GM19043 (cell line): ENCODE data around the gene PANK2.
"Not testable (repeated sequence)": the region's sequence is repeated elsewhere in the genome, so short reads cannot be mapped to it uniquely, and the experiment has no call there.

Experiments used
- ATAC-seq: cut with Tn5 transposase; IDR thresholded peaks from one replicate; pipeline ENCODE4 v1.9.1; 2021; ENCODE audit warnings: low read depth; ENCODE audit not compliant: unreplicated experiment

The PANK2 gene

DNA sequence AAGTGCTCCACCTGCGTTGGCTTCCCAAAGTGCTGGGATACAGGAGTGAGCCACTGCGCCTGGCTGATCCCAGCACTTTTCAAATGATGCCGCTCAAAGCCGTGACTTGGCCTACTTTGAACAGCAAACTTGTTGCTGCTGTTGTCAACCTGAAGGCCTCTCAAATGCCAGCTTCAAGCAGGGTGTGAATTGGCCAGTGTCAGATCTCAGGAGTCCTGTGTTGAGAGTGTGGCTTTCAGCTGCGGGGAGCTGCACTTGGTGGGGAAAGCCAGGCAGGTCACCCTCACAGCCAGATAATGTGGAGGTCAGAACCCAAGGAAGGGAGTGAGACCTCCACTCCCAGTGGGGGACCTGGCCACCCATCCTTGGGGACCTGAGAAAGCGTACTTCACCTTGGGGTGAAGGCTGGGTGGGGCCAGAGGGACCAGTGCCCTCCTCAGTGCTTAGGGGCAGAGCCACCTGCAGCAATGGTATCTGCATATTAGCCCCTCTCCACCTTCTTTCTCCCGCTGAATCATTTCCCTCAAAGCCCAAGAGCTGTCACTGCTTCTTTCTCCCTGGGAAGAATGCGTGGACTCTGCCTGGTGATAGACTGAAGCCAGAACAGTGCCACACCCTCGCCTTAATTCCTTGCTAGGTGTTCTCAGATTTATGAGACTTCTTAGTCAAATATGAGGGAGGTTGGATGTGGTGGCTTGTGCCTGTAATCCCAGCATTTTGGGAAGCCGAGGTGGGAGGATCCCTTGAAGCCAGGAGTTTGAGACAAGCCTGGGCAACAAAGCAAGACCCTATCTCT, 19.1 kb upstream of the PANK2 start:
- no peak for ATAC-seq

DNA sequence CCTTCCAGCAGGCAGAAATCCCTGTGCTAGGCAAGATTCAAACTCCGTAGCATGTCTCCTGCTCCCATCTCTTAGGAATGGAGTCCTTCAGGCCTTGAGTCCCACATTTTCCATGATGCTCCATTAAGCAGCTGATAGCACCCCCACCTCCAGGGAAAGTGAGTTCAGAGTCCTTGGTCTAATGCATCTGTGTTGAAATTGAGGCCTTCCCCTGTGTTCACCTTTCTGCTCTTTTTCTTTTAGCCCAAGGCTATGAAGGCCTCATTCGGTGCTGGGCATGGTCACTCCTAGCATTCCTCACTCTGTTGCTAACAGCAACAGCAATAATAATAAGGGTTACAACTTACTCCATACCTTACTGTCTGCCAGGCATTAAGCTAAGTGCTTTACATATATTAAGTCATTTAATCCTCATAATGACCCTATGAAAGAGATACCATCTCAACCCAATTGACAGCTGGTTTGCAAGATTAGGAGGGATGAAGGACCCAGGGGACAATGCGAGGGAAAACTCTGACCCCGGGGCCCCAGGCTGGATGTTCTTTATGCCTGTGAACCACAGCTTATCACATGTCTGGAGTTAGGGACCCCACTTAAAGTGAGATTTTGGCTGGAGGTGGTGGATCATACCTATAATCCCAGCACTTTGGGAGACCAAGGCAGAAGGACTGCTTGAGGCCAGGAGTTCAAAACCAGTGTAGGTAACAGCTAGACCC, 17.5 kb upstream of the PANK2 start:
- ATAC-seq = no peak

DNA sequence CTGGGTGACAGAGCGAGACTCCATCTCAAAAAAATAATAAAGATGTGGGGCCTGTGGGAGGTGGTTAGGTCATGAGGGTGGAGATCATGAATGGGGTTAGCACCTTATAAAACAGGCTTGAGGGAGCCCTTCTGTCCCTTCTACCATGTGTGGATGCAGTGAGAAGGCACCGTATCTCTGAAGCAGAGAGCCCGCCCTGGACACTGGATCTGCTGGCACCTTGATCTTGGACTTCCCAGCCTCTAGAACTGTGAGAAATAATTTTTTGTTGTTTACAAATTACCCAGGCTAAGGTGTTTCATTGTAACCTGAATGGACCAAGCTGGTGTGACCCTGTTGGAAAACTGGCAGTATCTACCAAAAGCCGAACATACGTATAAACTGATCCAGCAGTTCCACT, 15.7 kb upstream of the PANK2 start:
- no peak for ATAC-seq

DNA sequence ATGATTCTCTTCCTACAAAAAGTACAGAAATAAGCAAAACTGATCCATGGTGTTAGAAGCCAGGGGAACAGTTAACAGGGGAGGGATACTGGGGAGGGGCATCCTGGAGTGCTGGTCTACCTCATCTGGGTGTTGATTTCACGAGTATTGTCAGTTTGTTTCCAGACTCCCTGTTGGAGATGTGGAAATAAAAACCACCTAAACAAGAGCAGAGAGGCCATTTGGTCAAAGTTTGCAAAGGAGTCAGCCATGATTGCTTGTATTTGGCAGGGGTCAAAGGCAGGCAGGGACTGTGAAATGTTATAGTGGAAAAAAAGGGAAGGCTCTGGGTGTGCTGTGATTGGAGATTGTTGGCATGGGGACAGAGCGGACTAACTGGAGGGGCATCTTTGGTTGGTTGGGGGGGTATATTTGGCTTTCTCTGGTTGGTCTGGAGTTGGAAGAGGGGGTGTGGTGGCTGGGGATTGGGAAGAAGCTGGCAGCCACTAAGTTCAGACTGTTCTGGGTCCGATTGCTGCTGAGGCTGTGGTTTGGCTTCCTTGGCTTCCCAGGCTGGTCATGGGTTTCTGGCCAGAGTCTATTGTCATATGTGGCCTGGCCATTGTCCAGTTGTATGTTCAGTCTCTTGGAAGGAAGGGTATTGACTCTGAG, 14.9 kb upstream of the PANK2 start:
- no peak for ATAC-seq

DNA sequence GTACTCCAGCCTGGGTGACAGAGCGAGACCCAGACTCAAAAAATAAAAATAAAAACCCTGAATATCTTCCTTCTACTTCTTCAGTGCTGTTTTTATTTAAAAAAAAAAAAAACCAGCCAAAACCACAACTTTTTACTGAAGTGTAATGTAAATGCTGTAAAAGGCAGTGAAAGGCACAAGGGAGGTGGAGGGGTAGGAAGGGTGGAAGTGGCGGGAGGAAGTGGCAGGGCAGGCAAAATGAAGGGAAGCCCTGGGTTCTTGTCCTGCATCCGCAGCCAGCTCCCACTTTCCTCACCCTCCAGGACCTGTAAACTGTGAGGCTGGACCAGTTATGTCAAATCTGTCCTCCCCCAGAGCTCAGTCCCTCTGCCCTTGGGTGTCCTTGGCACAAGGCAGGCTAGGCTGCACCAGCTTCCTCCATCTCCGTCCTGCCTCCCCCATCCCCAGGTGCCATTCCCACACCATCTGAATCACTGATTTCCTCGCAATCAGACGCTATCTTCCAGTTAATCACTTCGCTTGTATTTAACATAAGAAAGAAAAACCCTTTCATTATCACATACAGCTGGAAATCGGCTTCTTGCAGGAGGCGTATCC, 13.7 kb upstream of the PANK2 start:
- ATAC-seq = no peak

DNA sequence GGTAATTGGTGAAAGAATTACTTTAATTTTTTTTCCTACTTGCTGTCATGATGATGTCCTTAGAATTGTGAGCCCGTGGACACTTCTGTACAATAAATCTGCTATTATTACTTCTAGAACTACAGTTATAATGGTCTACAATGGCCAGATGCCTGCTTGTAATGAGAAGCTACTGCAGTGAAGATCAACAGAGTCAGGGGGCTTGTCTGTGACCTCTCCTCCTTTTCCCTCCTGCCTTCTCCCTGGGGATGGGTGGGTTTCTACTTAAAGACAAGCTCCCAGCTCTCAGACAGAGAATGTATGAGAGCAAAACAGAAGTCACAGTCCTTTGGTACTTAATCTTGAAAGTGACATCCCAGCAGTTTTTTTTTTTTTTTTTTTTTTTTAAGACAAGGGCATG, 13.2 kb upstream of the PANK2 start:
- no peak for ATAC-seq

GRCh38 chr20:3876676-3877075, 12.5 kb upstream of the PANK2 start:
- ATAC-seq = no peak

GRCh38 chr20:3878921-3879274, 10.3 kb upstream of the PANK2 start:
- ATAC-seq = not testable (repeated sequence)

- ATAC-seq = no peak
Measured at GRCh38 chr20:3885715-3886114, 3.5 kb upstream of the PANK2 start.

DNA sequence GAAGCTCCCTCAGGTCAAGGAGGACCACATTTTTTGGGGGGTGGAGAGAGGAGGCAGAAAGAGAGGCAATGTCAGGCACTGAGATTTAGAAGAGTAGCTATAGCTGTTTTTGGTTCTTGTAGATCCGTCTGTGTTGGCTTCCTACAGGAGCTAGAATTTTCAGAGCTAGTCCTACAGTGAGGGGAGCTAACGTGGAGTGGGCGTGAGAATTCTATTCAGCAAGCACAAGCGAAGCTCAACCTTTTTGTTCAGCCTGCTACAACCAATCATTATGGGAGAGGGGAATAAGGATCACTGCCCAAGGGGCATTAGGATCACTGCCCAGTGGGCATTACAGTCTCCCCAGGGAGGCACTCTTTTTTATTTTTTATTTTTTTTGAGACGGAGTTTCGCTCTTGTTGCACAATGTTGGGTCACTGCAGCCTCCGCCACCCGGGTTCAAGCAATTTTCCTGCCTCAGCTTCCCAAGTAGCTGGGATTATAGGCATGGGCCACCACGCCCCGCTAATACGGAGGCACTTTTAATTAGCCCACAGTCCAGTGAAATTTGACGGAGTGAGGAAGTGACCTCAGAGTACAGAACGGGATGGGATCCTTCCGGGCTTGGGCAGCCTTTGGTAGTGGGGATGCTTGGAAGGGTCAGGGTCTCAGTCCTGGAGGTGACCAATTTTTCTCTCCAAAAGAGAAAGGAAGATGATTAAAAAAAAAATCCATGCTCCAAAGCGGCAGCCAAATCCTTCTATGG, 1.1 kb upstream of the PANK2 start:
- no peak for ATAC-seq

GRCh38 chr20:3889489-3890397, 556 bp downstream of the PANK2 start:
- ATAC-seq = no peak

GRCh38 chr20:3890398-3890751, 1.2 kb downstream of the PANK2 start:
- no peak for ATAC-seq

GRCh38 chr20:3890999-3891929, 2.1 kb downstream of the PANK2 start:
- no peak for ATAC-seq

GRCh38 chr20:3894796-3895195, 5.6 kb downstream of the PANK2 start:
- ATAC-seq = no peak

GRCh38 chr20:3896302-3896701, 7.1 kb downstream of the PANK2 start:
- ATAC-seq = no peak

- ATAC-seq = no peak
Measured at GRCh38 chr20:3896853-3897583, 7.8 kb downstream of the PANK2 start.

GRCh38 chr20:3898181-3898580, 9.0 kb downstream of the PANK2 start:
- ATAC-seq = not testable (repeated sequence)

DNA sequence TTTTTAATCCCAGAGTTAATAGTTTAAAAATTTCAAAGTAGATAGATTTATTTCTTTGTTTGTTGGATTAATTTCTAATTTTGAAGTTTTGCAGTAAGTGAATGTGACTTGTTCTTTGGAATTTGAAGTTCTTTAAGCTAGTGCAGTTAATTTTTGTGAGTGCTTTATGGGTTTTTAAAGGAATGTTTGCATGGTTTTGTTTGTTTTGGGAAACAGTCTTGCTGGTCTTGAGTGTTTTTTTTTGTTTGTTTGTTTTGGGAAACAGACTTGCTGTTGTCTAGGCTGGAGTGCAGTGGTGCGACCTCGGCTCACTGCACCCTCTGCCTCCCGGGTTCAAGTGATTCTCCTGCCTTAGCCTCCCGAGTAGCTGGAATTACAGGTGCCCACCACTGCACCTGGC, 9.5 kb downstream of the PANK2 start:
- ATAC-seq = no peak
